ENCODE measurements around the gene SMYD5.

DNA sequence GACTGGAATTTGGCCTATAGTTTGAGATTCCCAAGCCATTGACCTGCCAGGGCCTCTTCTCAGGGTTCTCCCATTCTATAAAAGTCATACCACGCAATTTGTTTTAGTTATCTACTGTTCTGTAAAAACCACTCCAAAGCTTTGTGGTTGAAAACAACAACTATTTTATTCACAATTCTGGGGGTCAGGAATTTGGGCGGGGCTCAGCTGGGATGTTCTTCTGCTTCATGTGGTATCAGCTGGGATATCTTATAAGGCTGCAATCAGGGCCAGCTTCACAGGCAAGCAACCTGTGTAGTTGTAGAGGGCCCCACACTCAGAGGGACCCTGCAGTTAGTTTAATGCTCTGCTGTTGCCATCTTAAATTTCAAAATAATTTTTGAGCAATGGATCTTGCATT, 28.1 kb upstream of the SMYD5 start:
- TF ChIP-seq GATA2 (IDR thresholded peaks at IDR 0.05; ENCODE audit: low read depth, low read length) (no peak), GATA3 (IDR thresholded peaks at IDR 0.05; ENCODE audit: low read depth, low read length) (no peak)
